Colon (tissue), 2 donors: Measurements from ENCODE around the gene PDGFD.

Experiments used
- FAIRE-seq: peaks from 2 replicates; lab custom pipeline; 2012; peaks lifted over from hg19 to GRCh38; lab: Jason Lieb, UNC
- donor health status: control.
- donor health status: control.

Gene PDGFD

DNA sequence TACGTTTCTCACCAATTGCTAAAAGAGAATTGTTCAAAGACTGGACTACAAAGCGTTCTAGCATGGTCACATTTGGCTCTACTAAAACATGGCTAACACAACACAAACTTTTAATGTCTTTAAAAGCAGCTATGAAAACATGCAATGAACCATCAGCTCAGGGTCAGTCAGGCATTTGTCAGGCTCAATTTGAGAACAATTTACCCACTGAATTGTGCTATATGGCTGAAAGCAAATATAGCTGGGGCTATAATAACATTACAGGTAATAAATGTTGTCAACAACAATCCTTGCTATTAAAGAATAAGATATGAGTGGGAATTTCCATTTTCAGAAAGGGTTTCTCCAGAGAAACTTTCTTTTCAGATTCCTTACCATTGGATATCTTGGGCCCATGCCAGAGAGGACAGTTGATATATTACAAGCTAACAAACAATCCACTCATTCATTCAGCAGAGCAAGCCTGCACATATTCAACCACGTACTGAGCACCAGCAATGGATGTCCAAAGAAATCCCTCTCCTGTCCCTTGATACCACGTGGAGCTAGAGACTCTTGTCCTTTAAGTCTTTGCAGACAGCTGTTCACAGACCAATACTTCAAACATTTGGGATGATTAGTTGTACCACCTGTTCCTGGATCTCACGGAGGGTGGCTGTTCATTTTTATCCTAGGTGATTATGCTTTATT lies 210.0 kb downstream of the PDGFD start:
- no peak for FAIRE-seq

DNA sequence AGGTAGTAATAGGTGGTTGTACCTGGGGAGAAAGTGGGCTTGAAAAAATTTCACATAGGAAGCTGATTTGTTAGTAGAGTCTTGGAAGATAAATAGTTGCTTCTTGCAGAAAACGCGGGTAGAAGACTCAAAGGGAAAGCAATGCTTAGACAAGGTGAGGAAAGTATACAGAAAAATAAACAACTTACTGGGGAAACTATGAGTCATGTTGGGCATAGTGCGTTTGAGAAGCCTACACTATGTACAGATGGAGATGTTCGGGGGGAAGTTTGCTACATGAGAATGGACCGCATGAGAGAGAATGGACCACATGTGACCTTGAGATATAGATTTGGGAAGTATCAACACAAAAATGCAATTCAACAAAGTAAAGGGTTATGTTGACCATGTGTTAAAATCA lies 214.2 kb downstream of the PDGFD start:
- no peak for FAIRE-seq

DNA sequence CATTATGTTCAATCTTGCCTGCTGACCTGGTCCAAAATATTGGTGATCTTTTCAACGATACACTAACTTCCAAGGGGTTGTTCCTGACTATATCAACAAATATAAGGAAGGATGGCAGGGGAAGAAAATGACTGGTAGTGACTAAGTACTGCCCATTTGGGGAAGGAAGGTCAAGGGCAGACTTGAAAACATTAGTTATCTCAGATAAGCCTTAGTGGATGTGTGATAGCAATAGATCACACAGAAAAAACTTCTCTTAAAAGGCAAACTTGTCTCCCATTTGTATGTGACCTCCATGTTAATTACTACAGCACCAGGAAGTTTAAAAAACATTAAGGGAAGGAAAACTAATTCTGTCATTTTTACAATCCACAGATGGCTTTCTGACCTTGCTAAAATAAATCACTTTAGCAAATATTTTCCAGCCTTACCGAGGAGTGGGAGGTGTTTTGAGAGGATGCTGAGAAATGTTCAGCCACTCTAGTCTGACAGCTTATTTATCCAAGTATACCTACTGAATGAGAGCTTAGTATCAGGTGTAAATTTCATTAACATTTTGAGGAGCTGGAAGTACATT lies 215.7 kb downstream of the PDGFD start:
- no peak for FAIRE-seq

DNA sequence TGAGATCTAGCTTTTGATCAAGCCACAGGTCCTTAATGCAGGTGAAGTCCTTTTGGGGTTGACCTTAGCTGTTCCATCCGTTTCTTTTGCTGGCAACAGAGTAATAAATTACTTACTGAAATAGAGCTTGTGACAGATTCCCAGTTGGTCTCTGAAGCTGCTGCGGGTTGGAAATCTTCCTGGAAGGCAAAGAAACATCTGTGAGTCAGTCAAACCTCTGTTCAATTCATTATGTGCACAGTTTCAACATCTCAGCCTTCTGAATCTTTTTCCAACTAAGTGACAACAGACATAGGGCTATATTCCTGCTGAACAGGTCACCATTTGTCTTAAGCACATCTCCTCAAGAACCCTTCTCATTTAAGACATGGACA lies 216.4 kb downstream of the PDGFD start:
- FAIRE-seq = no peak

DNA sequence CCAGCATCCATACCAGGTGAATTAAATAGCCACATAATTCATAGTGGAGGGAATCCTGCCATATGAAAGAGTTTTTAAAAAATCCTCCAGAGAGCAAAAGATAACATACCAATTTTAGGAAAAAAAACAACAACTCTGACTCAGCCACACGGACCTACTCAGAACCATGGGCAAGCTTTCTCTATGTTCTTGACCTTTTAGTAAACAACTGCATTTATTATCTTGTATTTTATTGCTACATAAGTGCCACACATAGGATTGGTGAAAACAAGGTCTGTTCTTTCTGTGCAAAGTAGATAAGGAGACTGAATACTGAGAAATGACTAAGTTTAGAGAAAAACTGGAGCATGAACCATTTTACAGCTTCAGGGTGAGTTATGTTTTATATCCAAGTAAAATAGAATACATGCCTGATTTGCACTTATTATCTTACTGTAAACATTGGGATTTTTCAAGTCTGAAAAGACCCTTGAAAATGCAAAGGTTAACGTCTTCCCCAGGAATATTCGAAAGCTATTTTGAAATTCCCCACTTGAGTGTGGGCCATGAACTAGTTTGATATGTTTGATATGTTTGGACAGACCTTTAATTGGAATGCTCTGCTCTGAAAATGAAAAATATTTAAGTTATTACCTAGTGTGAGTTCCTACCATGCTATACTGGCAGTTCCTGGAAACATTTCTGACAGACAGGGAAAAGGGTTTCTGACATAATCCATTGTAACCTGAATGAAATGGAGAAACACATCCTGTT lies 217.0 kb downstream of the PDGFD start:
- no peak for FAIRE-seq

DNA sequence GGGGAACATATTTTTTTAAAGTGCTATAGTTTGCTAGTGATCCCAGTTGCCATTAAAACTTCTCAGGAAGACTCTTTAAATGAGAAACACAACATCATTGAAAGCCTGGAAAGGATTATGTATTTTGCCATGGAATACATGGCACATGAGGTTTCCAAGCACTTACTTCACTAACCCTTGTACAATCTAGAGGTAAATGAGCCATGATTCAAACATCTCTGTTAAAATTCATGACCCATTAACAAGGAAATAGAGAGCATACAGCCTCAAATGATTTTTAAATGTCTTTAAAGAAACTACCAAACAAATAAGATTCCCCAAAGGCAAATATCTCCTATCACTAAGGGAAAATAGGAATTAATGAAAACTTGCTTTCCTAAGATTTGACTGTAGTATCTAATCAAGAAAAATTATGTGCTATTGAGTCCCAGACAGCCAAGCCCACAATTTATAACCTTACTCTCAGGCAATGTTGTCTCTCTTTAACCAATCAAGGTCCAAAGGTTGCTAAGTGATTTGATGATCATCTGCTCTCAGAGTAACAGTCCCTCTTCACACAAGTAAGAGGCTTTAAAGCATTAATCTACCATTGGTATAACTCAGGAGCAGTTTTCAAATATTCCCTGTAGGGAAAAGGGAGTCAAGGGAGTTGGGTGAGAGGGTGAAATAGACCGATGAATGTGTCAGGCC lies 219.6 kb downstream of the PDGFD start:
- FAIRE-seq = no peak

DNA sequence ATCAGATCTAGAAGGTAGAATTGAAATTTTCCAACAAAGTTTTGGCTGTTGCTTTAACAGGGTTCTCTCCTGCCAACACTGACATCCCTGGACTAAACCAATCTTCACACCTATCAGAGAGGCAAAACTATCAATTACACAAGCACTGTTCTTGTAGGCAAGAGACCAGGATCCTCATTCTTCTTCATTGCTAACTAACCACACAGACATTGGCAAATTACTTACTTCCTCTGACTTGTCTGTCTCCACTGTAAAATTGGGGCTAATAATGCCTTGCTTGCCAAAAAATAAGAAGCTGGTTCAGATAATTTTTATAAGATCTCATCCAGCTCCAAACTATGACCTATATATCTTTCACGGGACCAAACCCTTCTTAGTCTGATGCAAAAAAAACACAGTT lies 221.3 kb downstream of the PDGFD start:
- FAIRE-seq = no peak

DNA sequence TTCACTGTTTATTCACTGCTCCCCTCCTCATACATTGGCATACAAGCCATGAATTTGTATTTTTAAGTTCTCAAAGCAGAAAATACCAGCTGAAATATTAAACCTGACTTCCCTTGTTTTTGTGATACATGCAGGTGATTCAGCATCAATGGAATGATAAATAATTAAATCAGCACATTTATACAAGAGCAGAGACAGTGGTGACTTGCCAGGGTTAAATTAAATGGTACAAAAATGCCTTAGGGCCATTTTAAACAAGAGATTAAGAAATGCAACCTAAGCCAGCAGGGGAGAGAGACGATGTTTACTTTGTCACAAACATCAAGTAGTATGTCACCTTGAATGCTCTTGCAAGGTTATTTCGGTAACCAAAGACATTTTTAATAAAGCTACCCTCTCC lies 223.4 kb downstream of the PDGFD start:
- no peak for FAIRE-seq

DNA sequence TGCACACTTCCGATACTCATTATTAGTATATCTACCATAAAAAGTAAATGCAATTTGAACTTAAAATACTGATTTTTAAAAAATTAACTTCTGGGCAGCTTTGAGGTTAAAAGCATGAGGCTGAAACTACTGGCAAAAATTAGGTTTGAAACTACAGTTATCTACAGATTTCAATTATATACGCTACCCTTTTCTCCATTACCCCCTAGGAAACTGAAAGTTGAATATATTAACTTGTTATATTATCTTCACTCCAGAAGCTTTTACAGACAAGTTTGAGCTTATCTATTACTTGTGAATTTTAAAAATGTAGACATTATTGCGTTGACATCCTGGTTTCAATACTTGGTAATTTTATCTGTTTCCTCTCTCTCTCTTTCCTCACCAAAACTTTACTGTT lies 224.3 kb downstream of the PDGFD start:
- no peak for FAIRE-seq

DNA sequence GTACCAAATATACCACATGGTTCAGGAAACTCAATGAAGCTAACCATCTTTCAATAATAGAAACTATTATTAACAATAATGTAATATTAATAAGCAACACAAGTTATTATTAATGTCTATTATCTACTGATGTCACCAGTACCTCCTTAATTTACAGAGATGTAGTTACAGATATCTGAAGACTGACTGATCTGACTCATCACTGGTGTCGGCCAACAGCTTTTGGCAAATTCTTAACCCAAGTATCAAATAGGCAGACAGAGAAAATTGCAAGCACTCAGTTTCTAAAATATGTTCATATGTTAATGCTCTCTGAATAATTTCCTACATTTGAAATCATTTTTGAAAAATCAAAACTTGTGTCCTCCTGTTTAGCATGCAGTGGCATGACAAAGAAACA lies 227.9 kb downstream of the PDGFD start:
- no peak for FAIRE-seq

DNA sequence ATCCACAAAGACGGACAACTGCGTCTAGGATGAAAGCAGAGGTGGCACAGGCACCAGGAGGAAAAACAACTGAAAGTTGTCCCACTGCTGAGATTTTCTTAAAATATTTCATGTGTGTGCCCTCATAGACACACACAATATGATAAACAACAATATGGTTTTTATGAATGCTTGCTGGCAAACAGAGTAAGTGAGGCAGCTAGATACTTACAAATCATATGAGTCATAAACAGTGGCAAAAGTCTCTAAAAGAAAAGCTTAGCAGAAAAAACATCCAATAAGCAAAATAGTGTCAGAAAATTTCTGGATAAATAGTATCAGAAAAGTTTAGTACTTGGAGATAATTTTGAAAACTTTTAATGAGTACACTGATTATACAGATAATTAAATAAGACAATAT lies 228.7 kb downstream of the PDGFD start:
- no peak for FAIRE-seq

DNA sequence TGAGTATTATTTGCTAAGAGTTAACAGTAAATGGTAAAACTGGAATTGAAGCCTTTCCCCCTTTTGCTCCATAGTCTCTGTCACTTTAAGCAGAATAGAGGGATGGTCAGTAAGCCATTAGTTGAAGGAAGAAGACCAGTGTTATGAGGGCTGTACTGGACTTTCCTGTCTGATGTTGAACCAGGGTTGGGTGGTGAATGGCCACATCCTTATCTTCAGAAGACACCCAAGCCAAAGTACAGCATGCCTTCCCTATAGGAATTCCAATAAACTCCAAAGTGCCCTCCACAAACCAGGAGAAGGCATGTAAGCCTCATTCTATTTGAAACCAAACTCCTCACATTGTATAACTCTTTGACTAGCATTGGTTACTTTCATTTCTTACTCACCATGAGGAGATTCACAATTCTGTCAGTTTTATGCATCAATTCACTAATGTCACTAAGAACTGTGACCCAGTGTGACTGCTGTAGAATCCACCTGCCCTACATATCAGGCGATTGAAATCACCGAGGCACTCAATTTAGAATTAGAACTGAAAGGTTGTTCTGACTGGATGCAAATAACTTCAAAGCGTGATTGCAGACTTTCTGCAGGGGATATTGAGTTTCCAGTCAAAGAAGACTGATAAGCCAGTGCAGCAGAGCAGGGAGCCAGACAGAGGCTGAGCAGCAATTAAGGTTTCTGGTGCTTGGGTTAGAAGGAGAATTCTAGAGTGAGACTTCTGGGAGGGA lies 234.6 kb downstream of the PDGFD start:
- no peak for FAIRE-seq

DNA sequence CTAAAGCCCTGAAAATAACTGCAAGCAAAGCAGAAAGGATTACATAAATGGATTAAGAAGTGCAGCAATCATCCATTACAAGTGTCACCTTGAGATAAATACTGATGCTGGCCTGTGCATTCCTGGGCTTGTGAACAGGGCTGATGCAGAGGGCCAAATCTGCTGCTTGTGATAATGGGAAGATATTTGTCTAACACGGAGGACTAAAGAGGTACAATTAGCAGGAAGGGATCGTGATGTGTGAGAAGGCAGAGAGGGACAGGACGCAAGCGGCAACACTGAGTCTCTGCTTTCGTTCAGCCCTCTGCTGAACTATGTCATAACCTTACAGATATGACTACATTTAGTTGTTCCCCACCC lies 235.2 kb downstream of the PDGFD start:
- FAIRE-seq = no peak

DNA sequence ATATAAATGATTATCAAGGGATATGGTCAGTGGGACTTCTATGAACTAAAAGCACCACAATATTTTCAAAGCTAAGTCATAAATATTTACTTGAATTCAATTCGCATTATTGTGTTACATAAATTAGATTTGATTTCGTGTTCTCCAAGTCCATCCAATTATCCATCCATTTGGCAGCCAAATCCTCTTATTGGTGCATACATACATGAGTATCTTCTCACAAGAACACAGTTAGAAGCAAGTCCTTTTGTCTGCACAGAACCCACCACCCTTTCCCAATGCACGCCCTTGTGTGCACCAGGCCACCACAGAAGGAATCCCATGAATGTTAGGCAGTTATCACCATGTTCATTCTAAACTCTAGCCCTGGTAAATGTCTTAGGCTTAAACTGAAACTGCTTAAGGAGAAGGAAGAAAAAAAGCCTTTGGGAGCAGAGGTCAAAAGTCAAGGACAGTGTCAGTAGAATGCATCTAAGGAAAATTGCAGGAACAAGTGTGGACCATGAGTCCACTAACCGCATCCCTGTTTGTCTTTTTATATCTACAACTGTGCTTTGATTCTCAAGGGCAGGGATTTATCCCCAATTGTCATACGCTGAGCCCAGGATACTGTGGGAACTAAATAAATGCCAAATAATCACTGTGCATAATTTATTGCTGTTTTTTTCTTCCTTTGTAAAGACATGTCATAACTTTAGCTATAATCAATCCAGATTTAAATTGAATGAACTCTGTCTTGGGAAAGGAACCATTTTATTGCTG lies 235.7 kb downstream of the PDGFD start:
- FAIRE-seq = no peak

DNA sequence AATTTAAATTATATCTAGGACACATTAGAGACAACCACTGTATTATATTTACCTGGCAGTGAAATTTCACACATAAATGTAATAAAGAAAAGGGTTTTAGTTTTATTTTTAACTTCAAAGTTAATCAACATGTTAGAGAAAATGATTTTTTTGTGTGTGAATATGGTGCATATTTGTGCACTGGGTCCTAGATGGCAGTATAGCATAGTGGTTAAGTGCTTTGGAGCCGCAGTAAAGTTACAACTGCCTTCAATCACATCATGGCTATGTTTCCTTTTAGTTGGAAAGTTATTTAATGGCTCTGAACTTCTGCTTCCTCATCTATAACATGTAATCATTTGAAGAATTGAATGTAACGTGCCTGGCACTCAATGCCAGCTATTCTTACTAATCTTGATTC lies 236.4 kb downstream of the PDGFD start:
- FAIRE-seq = no peak

DNA sequence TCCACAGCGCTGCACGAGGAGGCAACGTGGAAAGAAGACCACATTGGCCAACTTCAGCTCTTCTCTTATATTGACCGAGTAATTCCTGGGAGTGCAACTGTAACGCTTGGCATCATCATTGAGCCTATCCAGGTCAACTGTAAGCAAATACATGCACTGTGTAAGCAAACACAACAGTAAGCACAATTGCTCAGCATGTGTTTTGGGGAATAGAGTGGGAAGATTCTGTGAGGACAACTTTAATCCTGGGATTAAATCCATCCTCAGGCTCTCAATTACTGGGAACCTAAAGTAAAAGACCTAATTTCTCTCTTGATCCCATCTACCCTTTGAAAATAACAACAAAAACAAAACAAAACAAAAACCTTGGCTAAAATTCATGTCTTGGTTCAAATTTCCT lies 237.0 kb downstream of the PDGFD start:
- FAIRE-seq = no peak

DNA sequence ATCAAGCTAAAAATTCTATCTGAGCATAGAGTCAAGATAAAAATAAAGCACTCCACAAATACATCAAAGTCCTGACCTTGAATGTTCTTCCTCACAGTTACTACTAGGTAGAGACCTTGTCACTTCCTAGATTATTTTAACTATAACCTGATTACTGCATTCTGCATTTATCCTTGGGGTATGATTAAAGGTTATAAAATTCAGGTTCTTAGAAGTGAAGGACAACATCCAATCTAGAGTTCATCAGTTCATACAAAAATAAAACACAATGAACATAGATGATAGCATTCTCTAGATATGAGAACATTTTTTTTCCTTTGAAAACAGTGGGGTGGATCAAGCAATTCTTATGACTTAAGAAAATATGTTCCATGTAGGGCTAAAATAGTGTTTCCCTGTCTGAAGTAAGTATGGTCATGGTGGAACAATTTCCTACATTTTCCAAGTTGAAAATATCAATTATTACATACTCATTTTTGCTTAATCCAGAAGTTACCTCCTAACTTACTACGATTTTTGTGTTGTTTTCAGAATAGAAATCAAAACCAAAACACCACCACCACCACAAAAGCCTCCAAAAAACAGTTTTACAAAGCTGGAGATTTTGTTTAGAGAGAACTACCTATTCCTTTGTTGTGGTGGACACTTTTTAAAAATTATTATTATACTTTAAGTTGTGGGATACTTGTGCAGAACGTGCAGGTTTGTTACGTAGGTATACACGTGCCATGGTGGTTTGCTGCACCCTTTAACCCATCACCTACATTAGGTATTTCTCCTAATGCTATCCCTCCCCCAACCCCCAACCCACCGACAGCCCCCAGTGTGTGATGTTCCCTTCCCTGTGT lies 239.6 kb downstream of the PDGFD start:
- no peak for FAIRE-seq

DNA sequence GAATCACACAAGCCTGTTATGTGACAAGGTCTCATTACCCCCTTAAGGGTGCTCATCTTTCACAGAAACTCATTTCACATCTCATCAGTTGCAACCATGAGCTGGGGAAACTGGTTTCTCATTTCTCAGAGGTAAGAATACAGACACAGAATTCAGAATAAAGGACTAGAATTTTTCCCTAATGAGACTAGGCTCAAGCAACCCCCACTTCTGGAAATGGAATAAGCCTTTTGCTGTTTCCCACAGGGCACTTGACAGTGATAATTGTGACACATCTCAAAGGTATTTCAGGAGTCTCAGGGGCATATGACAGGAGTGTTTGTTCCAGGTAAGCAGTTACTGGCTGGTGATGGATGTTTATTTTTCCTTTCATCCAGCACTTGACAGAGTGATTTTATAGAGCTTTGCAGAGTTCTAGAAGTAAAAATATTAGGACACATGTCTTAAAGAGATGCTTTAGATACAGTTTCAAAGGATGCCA lies 240.5 kb downstream of the PDGFD start:
- FAIRE-seq = no peak

DNA sequence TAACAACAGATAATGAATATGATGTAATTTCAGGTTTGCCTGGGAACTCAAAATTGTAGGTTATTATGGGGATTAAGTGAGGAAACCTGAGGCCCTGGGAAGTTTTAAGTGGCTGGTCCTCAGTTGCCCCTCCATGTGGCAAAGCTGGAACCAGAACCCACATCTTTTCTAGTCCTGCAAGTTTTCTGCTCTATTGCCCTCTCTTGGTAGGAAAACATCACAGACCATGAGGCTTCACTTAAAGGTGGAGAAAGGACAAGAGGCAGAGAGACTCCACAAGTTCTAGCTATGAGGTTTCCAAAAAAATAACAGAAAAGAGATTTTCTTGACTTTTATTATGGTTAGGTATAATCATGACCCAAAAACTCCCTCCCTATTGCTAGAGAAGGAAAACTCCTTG lies 243.0 kb downstream of the PDGFD start:
- no peak for FAIRE-seq

DNA sequence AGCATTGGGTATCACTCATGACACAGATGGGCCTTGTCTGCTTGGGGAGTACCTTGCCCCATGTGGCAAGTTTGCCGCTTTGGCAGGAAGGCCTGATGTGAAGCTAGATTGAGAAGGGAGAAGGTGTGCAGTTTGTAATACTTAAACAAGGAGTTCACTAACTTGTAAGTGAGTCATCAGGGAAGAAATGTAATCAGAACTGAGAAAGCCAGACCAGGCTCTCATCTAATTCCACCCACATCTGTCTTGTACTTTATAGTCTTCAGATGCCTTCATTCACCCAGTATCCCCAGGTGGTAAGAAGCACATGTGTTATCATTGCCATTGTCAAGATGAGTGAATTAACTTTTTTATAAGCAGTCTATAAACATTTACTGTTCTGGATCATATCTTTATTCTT lies 243.5 kb downstream of the PDGFD start:
- no peak for FAIRE-seq

DNA sequence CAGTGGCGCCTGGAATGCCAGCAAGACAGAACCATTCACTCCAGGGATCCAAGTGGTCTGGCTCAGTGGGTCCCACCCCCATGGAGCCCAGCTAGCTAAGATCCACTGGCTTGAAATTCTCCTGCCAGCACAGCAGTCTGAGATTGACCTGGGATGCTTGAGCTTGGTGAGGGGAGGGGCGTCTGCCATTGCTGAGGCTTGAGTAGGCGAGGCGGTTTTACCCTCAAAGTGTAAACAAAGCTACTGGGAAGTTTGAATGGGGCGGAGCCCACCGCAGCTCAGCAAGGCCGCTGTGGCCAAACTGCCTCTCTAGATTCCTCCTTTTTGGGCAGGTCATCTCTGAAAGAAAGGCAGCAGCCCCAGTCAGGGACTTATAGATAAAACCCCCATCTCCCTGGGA lies 253.2 kb downstream of the PDGFD start:
- FAIRE-seq = no peak
